DND-41 (cell line): ENCODE results near the gene NAA20.

Source experiments
- ATAC-seq: fragments of 200-7000 bp; cut with Tn5 transposase; 3 replicates; pipeline ENCODE4 v1.9.1; 2021; ENCODE audit warnings: low read depth; ENCODE audit not compliant: insufficient read depth
- DNase-seq: peaks from one replicate; pipeline ENCODE4 v3.0.0-alpha.2; 2020
- H2AFZ ChIP-seq: 2 replicates; pipeline ENCODE4 v1.6.0; 2012; ENCODE audit warnings: low read depth, low read length
- H3K27ac ChIP-seq: 2 replicates; pipeline ENCODE4 v1.5.1; 2012; ENCODE audit warnings: low read length, inconsistent platforms
- H3K27me3 ChIP-seq: fragments of 200-600 bp; sonication (generic); 2 replicates; pipeline ENCODE4 v1.6.0; 2012; ENCODE audit warnings: low read length, mild to moderate bottlenecking, inconsistent platforms; ENCODE audit not compliant: insufficient read depth, poor library complexity
- H3K36me3 ChIP-seq: 2 replicates; pipeline ENCODE4 v1.5.1; 2012; ENCODE audit warnings: low read length, inconsistent platforms; ENCODE audit not compliant: insufficient read depth
- H3K4me1 ChIP-seq: 2 replicates; pipeline ENCODE4 v1.5.1; 2012; ENCODE audit warnings: mild to moderate bottlenecking, low read length; ENCODE audit not compliant: insufficient read depth
- H3K4me2 ChIP-seq: 2 replicates; pipeline ENCODE4 v1.6.0; 2012; ENCODE audit warnings: mild to moderate bottlenecking, moderate library complexity, low read length, inconsistent platforms; ENCODE audit not compliant: insufficient read depth
- H3K4me3 ChIP-seq, 2 experiments: fragments of 200-600 bp in 1 of 2; shearing (Covaris generic) in 1 of 2; 2 replicates each; pipeline ENCODE4 v1.5.1; 2012 to 2016; ENCODE audit warnings: inconsistent platforms in 2 of 2, low read length in 2 of 2, mild to moderate bottlenecking in 2 of 2, low read depth in 1 of 2, moderate library complexity in 1 of 2
- H3K79me2 ChIP-seq: 2 replicates; pipeline ENCODE4 v1.6.0; 2012; ENCODE audit warnings: low read length, inconsistent platforms; ENCODE audit not compliant: insufficient read depth
- H3K9ac ChIP-seq: 2 replicates; pipeline ENCODE4 v1.6.0; 2012; ENCODE audit warnings: low read depth, mild to moderate bottlenecking, inconsistent platforms, low read length, moderate library complexity
- H3K9me3 ChIP-seq: 2 replicates; pipeline ENCODE4 v1.5.1; 2012; ENCODE audit warnings: low read length, moderate library complexity, mild to moderate bottlenecking, inconsistent platforms; ENCODE audit not compliant: insufficient read depth, severe bottlenecking
- H4K20me1 ChIP-seq: 2 replicates; pipeline ENCODE4 v1.6.0; 2012; ENCODE audit warnings: low read length; ENCODE audit not compliant: insufficient read depth
- EZH2 ChIP-seq: IDR thresholded peaks from 3 replicates; pipeline ENCODE4 v1.6.1; 2012; ENCODE audit warnings: borderline replicate concordance, low read depth, mild to moderate bottlenecking, moderate library complexity, low read length, inconsistent platforms; ENCODE audit not compliant: severe bottlenecking
- TF ChIP-seq, protein P1 (sequence below): IDR thresholded peaks from 2 replicates; pipeline ENCODE4 v1.5.1; 2012; ENCODE audit warnings: borderline replicate concordance, low read length, moderate library complexity, mild to moderate bottlenecking; ENCODE audit not compliant: poor library complexity, severe bottlenecking; ENCODE audit errors: extremely low read depth

NAA20 gene

DNA sequence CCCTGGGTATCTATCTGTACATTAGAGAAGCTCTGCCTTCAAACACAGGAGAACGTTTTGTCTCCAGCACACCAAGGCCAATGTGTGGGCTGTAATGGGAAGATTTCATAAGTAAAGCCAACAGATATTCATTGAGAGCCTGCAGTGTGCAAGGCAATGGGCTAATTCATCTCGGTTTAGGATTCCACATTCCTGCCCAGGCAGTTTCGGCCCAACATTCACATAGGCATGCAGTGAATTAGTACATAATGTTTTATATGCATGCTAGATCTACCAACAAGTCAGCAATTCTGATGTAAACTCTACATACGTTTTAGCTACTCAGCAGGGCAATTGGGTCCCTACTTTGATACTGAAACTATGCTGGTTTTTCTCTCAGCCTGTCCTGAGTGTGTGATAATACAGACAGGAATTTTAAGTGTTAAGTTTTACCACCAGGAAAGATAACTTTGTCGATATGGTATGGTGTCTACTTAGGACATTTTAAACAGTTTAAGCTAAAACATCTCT lies 46.9 kb upstream of the NAA20 start:
- Histone ChIP-seq H3K36me3 (no peaks in the 10 kb centered on the region), H4K20me1 (no peaks in the 10 kb centered on the region), H3K4me2 (no peak overlapping the region), H3K27ac (no peak overlapping the region), H3K79me2 (no peaks in the 10 kb centered on the region), H2AFZ (no peak overlapping the region), H3K27me3 (no peaks in the 10 kb centered on the region), H3K4me1 (no peaks in the 10 kb centered on the region), H3K9me3 (no peaks in the 10 kb centered on the region), H3K9ac (no peak overlapping the region), H3K4me3 (no peak overlapping the region)
- ATAC-seq (no peak), DNase-seq (no peak)
- TF ChIP-seq EZH2: no peak
- TF ChIP-seq, protein P1, sequence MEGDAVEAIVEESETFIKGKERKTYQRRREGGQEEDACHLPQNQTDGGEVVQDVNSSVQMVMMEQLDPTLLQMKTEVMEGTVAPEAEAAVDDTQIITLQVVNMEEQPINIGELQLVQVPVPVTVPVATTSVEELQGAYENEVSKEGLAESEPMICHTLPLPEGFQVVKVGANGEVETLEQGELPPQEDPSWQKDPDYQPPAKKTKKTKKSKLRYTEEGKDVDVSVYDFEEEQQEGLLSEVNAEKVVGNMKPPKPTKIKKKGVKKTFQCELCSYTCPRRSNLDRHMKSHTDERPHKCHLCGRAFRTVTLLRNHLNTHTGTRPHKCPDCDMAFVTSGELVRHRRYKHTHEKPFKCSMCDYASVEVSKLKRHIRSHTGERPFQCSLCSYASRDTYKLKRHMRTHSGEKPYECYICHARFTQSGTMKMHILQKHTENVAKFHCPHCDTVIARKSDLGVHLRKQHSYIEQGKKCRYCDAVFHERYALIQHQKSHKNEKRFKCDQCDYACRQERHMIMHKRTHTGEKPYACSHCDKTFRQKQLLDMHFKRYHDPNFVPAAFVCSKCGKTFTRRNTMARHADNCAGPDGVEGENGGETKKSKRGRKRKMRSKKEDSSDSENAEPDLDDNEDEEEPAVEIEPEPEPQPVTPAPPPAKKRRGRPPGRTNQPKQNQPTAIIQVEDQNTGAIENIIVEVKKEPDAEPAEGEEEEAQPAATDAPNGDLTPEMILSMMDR: no peak

DNA sequence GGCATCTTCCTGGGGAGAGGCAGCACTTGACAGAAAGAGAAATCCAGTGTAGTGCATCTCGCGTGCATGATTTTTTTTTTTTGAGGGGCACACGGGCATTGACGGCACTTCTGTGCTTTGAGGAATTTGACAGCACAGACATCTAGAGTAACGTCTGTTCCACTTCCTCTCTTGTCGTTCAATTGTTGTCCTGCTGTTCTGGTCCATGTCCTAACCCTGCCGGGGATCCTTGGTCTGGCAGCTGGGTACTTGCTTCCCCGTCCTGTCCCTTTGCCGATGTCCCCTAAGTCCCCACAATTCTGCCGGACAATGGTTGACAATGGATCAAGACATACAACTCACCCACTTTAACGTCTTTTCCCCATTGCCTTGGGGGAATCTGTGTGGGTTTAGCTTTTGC lies 46.0 kb upstream of the NAA20 start:
- Histone ChIP-seq H3K9me3 (no peaks in the 10 kb centered on the region), H3K27ac (no peak overlapping the region), H3K27me3 (no peaks in the 10 kb centered on the region), H3K4me1 (no peaks in the 10 kb centered on the region), H3K9ac (no peak overlapping the region), H3K4me2 (no peak overlapping the region), H3K79me2 (no peaks in the 10 kb centered on the region), H3K36me3 (no peaks in the 10 kb centered on the region), H2AFZ (no peak overlapping the region), H3K4me3 (no peak overlapping the region), H4K20me1 (no peaks in the 10 kb centered on the region)
- DNase-seq (no peak), ATAC-seq (no peak)
- TF ChIP-seq, protein P1: no peak
- no peak for TF ChIP-seq EZH2

- H3K79me2 ChIP-seq: no peaks in the 10 kb centered on the region
- no peak overlapping the region for H3K4me3 ChIP-seq
- ATAC-seq (no peak), DNase-seq (no peak)
- no peaks in the 10 kb centered on the region for H3K9me3 ChIP-seq
- TF ChIP-seq, protein P1: no peak
- TF ChIP-seq EZH2: no peak
- no peaks in the 10 kb centered on the region for H3K36me3 ChIP-seq
- no peak overlapping the region for H3K4me2 ChIP-seq
- H3K27ac ChIP-seq: no peak overlapping the region
- no peak overlapping the region for H3K9ac ChIP-seq
- H3K27me3 ChIP-seq: peaks cover 4% of the 10 kb centered on the region
- no peaks in the 10 kb centered on the region for H3K4me1 ChIP-seq
- no peaks in the 10 kb centered on the region for H4K20me1 ChIP-seq
- no peak overlapping the region for H2AFZ ChIP-seq
These were observed 43.1 kb upstream of the NAA20 start for GRCh38 chr20:19973961-19974629.
